ENCODE results near the gene KRTAP9-4.
"Not testable (repeated sequence)": the region's sequence is repeated elsewhere in the genome, so short reads cannot be mapped to it uniquely, and the experiment has no call there.

The KRTAP9-4 gene

GRCh38 chr17:41249637-41250240 lies at the start of gene KRTAP9-4:
KRTAP9-4 (plus strand) TSS chr17:41249687; CDS start chr17:41249721, 34 bp downstream.
- DNase-seq = not testable (repeated sequence)

DNA sequence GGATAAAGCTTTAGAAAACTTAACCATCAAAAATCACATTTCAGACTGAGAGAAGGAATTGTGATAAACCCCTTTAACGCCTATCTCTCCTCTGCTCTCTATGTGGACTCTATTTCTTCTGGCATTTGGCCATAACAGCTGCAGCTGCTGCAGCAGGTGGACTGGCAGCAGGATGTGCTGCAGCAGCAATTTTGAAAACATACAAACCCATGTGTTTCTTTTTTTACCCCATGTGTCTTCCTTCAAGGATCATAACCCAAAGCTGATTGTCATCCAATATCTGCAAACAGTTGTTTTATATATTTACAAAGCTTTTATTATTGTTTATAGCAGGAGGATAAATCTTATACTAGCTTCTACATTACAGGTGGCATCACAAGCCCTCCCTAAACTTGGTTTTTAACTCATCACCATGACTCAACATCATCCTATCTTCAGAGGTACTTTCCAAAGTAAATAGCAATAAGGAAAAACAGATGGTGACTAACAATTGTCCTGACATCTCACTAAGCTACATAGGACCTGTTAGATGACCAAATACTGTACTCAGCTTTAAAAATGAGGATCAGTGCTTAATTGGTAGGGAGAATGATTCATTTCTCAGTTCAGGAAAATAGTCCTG lies 37.5 kb upstream of the KRTAP9-4 start:
- no peak for DNase-seq

- no peak for DNase-seq
These were observed 36.8 kb upstream of the KRTAP9-4 start for GRCh38 chr17:41212524-41213169.

DNA sequence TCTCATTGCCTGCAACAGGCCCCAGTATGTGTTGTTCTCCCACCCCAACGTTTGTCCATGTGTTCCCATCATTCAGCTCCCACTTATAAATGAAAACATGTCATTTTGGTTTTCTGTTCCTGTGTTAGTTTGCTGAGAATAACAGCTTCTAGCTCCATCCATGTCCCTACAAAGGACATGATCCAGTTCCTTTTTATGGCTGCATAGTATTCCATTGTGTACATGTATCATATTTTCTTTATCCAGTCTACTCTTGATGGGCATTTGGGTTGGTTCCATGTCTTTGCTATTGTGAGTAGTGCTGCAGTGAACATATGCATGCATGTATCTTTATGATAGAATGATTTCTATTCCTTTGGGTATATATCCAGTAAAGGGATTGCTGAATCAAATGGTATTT lies 33.8 kb upstream of the KRTAP9-4 start:
- no peak for DNase-seq

DNA sequence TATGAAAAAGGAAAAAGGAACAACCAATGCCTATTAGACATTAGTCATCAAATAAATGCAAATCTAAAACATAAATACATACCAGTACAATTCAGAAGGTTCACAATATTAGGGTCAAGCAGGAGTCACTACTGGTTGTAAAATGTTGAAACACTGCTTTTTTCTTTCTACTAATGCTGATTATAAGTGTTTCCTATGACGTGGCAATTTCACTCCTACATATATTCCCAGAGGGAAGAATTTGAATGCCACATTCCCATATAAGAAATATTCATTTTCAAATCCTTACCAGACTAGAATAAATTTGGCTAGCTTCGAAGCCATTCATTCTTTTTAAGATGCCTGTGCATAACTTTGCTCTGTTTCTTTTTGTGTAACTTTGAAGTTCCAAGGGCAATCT lies 25.7 kb upstream of the KRTAP9-4 start:
- no peak for DNase-seq

DNA sequence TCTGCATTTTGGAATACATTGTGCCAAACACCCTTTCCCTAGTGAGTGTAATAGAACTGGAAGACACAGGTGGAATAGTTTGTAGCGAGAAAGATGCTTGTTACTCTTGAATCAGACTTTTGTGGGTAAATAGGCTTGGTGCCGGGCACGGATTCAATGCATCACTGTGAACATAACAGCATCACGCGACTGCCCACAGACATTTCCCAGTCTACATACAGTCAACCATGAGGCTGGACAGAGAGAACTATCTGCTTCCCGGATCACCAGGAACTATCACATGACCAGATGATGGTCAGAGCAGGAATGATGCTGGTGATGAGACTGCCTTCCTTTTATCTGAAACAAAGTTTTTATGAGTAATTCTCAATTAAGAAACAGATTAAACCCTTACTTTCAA lies 23.4 kb upstream of the KRTAP9-4 start:
- no peak for DNase-seq

GRCh38 chr17:41226598-41227095 lies 22.8 kb upstream of the KRTAP9-4 start, which contains the start of gene KRTAP9-2:
KRTAP9-2 (plus strand) TSS chr17:41226648; CDS start chr17:41226655, 7 bp downstream.
- not testable (repeated sequence) for DNase-seq

GRCh38 chr17:41230094-41230493 lies 19.4 kb upstream of the KRTAP9-4 start:
- no peak for DNase-seq

- DNase-seq = no peak
These were observed 17.8 kb upstream of the KRTAP9-4 start for GRCh38 chr17:41231731-41232130.

DNA sequence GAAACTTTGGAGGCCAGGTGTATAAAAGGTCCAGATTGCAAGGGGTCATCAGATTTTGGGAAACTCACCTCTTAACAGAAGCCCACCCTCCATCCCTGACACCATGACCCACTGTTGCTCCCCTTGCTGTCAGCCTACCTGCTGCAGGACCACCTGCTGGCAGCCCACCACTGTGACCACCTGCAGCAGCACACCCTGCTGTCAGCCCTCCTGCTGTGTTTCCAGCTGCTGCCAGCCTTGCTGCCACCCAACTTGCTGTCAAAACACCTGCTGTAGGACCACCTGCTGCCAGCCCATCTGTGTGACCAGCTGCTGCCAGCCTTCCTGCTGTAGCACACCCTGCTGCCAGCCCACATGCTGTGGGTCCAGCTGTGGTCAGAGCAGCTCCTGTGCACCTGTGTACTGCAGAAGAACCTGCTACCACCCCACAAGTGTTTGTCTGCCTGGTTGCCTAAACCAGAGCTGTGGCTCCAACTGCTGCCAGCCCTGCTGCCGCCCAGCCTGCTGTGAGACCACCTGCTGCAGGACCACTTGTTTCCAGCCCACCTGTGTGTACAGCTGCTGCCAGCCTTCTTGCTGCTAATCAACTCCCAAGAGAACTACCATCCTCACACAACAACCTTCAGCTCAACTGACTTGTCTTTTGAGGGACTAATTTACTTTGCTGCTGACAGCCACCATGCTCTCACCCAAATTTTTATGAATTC lies 16.9 kb upstream of the KRTAP9-4 start, which contains the start of gene KRTAP9-3:
KRTAP9-3 (plus strand) TSS at position 51 of the 707 bp plus-strand sequence; CDS start at position 104, 53 bp downstream.
- DNase-seq = not testable (repeated sequence)

- DNase-seq = not testable (repeated sequence)
These were observed 12.4 kb upstream of the KRTAP9-4 start for GRCh38 chr17:41237116-41237515.

DNA sequence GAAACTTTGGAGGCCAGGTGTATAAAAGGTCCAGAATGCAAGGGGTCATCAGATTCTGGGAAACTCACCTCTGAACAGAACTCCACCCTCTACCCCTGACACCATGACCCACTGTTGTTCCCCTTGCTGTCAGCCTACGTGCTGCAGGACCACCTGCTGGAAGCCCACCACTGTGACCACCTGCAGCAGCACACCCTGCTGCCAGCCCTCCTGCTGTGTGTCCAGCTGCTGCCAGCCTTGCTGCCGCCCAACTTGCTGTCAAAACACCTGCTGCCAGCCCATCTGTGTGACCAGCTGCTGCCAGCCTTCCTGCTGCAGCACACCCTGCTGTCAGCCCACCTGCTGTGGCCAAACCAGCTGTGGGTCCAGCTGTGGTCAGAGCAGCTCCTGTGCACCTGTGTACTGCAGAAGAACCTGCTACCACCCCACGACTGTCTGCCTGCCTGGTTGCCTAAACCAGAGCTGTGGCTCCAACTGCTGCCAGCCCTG lies 11.5 kb upstream of the KRTAP9-4 start, which contains the start of gene KRTAP9-8:
KRTAP9-8 (plus strand) TSS at position 51 of the 489 bp plus-strand sequence; CDS start at position 104, 53 bp downstream.
- DNase-seq = not testable (repeated sequence)

GRCh38 chr17:41246995-41247787 lies 2.3 kb upstream of the KRTAP9-4 start:
- not testable (repeated sequence) for DNase-seq

DNA sequence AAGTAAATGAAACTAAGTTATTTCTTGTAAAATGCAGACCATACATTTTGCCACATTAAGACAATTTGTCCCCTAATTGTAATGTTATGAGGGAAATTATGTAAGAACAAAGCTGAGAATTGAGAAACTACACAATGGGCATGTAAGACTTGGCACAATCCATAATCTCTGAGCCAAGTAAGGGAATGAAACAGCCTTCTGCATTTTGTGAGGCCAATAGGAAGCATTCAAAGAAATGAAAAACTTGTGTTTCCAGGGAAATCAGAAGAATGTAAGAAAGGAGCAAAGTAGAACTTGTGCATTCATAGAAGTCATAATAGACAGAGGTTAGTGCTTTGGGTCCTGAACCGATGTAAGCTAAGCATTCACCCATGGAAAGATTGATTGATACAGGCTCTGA lies 1.8 kb downstream of the KRTAP9-4 start:
- no peak for DNase-seq

- no peak for DNase-seq
These were observed 5.4 kb downstream of the KRTAP9-4 start for GRCh38 chr17:41254861-41255260.

DNA sequence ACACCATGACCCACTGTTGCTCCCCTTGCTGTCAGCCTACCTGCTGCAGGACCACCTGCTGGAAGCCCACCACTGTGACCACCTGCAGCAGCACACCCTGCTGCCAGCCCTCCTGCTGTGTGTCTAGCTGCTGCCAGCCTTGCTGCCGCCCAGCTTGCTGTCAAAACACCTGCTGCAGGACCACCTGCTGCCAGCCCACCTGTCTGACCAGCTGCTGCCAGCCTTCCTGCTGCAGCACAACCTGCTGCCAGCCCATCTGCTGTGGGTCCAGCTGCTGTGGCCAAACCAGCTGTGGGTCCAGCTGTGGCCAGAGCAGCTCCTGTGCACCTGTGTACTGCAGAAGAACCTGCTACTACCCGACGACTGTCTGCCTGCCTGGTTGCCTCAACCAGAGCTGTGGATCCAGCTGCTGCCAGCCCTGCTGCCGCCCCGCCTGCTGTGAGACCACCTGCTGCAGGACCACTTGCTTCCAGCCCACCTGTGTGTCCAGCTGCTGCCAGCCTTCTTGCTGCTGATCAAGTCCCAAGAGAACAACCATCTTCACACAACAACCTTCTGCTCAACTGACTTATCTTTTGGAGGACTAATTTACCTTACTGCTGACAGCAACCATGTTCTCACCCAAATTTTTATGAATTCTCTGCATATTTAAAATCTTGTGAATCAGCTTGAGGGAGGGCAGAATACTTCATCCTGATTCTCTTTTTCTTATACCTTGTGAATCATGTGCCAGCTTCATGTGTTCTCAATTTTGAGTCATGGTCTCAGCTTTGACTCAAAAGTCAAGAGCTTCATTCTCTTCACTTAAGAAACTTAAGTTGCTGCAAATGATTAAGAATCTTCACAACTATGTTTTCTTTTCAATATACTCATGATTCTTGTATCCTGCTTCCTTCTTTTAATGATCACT lies 6.1 kb downstream of the KRTAP9-4 start, which contains the start of gene KRTAP9-9:
KRTAP9-9 (plus strand) TSS at position 4 of the 910 bp plus-strand sequence.
- not testable (repeated sequence) for DNase-seq

DNA sequence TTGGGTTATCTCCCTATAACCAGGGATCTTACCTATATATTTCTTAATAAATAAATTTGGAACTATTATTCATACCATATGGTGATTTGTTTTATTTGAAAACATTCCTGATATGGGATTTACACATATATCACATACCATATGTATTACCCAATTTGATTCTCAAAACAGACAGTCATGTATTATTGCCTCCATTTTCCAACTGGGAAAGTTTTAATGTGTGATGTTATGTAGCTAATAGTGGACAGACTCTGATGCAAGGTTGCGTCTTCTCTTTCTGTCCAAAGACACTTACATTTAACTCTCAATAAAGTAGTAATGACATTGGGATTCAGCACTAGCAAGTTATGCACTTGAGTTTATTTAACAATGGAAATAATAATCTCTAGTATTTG lies 6.8 kb downstream of the KRTAP9-4 start:
- DNase-seq = no peak

GRCh38 chr17:41258406-41258805 lies 8.9 kb downstream of the KRTAP9-4 start:
- DNase-seq = no peak

DNA sequence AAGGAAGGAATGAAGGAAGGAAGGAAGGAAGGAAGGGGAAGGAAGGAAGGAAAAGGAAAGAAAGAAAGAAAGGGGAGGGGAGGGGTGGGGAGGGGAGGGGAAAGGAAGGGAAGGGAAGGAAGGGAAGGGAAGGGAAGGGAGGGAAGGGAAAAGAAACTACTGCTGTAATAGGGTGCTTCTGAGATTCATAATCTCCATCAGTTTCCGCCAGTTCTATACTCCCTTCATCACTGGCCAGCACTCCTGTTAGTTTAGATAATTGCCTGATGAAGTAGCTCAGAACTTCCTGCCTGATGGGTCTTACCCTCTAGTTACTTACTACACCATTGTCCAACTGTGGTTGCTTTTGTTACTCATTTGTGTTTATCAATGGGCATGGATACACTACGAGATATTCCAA lies 13.7 kb downstream of the KRTAP9-4 start:
- no peak for DNase-seq

DNA sequence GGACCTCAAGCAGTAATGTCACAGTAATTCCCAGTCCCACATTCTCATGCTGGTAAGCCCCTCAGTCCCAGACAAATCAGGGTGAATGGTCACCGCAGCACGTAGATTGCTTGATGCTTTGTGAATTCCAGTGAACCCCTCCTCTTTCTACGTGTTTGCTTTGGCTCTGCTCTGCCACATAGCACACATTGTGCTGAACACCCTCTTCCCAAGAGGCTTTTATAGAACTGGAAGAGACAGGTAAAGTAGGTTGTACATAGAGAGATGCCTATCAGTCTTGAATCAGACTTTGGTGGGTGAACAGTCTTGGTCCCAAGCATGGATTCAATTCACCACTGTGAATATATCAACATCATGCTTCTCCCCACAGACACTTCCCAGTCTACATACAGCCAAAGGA lies 15.1 kb downstream of the KRTAP9-4 start:
- no peak for DNase-seq

DNA sequence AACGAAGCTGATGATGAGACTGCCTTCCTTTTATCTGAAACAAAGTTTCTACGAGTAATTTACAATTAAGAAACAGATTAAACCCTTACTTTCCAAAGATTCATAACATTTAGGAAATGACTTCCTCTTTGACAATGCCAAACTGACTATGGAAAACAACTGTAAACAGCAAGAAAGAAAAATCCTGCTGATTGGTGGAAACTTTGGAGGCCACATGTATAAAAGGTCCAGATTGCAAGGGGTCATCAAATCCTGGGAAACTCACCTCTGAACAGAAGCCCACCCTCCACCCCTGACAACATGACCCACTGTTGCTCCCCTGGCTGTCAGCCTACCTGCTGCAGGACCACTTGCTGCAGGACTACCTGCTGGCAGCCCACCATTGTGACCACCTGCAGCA lies 15.6 kb downstream of the KRTAP9-4 start, which contains the start of gene KRTAP9-6:
KRTAP9-6 (plus strand) TSS at position 301 of the 400 bp plus-strand sequence; CDS start at position 301, 0 bp downstream.
- no peak for DNase-seq

Measured in femur (tissue), 1 donor.